GM12873 (cell line): ENCODE data around the gene CROT.

Experiments used
- TF ChIP-seq, protein P1 (sequence below): IDR thresholded peaks from 2 replicates; pipeline ENCODE4 v1.5.1; 2012; ENCODE audit warnings: low read depth, mild to moderate bottlenecking, moderate library complexity, low read length, control low read depth; ENCODE audit not compliant: insufficient read depth; ENCODE audit errors: missing control alignments

Gene CROT

DNA sequence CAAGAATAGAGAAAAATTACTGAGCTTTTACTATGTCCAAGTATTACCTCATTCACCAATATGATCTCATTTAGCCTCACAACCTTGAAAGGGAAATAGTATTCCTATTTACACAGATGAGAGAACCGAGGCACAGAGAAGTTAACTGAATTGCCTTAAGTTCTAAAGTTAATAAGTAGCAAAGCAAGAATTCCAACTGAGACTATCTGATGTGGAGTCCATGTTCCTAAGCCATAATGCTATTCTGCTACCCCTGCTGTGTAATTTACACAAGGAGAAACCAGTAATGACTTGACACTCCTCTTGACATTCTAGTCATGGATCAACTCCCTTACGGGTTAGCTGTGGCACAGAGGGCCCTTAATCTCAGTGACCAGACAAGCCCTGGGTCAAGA lies 69.3 kb downstream of the CROT start:
- TF ChIP-seq, protein P1, sequence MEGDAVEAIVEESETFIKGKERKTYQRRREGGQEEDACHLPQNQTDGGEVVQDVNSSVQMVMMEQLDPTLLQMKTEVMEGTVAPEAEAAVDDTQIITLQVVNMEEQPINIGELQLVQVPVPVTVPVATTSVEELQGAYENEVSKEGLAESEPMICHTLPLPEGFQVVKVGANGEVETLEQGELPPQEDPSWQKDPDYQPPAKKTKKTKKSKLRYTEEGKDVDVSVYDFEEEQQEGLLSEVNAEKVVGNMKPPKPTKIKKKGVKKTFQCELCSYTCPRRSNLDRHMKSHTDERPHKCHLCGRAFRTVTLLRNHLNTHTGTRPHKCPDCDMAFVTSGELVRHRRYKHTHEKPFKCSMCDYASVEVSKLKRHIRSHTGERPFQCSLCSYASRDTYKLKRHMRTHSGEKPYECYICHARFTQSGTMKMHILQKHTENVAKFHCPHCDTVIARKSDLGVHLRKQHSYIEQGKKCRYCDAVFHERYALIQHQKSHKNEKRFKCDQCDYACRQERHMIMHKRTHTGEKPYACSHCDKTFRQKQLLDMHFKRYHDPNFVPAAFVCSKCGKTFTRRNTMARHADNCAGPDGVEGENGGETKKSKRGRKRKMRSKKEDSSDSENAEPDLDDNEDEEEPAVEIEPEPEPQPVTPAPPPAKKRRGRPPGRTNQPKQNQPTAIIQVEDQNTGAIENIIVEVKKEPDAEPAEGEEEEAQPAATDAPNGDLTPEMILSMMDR: no peak

DNA sequence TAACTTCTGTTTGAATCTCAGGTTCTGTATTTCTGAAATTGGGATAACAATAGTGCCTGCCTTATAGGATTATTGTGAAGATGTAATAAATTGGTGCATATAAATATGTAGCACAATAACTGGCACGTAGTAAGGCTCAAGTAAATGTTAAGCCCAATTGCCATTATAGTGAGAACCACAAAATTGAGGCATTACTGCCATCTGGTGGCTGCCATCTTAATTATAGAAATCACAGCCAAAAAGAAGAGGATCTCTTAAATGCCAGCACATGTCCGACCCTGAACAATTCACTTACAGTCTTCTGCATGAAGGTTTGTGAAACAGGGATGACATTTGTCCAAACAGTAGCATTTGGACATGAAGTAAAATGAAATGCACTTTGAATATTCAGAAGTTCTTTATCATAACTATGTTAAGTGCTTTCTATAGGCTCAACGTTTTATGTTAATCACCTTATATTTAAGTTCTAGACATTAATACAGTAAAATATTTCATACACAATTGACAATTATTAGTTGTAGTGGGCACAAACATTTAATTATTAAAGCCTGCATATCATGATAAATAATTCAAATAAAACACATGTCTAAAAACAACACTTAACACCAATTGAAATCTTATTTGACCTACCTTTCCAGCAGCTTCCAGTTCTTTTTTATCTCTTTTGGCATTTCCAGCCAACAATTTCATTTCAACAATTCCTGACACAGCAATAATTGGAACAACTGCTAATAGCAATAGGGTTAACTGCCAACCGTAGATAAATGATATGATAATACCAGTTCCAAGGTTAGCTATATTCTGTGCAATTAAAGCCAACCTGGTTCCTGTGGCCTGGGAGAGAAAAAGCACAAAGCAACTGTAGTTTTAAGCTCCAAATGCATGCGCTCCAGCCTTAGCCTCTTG lies 71.5 kb downstream of the CROT start:
- TF ChIP-seq, protein P1: peak; percentile 62

DNA sequence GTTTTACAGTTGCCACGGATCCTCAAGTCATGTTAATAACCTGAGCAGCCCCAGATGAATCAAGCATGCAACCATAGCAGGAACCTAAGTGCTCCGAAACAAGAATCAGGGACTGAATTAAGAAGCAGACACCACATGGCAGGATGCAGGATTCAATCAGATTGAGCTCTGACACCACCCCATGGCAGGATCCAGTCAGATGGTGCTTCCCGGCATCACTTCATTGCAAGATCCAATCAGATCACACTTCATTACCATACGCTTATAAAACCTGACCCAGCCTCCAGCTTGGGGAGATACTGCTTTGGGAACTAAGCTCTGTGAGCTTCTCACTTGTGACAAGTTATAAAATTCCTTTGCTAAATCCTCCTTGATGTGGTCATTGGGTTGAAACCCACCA lies 74.7 kb downstream of the CROT start:
- TF ChIP-seq, protein P1: no peak

DNA sequence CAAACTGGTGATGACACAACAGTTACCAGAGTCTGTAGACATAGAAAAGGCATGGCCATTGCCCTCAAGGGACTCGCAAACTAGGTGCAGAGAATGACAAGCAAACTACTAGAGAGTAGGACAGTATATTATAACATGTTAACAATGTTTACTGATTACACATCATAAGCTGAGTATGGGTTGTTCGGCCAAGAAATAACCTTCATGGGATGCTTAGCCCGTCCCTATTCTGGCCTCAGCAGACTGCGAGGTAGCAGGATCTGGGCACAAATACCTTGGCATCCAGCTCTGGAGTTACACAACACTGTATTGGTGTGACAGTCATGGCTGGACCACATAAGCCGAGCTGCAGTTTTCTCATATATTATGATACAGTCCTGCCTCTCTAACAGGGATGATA lies 78.6 kb downstream of the CROT start:
- TF ChIP-seq, protein P1: no peak

DNA sequence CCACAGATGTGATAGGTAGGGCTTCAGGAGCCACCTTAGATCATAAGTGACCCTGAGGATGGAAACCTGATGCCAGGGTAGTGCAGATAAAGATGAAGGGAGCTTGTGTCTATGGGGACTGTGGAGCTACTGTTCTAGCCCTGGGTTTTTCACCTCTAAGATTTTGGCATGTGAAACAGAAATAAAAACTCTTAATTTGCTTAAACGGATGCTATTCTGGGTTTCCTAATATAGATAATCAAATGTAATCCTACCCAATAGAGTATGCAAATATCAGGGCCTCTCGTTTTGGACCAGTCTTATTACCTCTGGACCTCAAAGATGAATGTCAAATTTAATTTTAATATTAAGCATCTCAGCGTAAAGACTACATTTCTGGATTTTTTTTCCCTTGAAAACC lies 80.7 kb downstream of the CROT start:
- TF ChIP-seq, protein P1: no peak

DNA sequence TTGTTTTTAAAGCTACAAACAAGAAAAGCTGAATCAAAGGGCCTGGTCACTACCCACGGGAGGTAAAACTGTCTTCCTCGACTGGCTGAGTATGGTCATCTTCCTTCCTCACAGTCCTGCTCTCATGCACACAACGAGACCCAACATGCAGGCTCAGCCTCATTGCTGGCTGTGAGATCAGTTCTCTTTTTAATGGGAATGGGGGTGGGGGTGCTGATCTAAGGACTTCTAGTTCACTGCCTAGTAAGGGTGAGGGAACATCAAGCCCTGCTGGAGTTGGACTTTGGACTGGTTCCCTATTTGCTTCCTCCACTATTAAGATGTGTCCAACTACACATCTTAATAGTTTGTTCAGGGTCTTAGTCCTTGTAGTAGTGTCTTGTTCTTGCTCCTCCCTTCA lies 81.8 kb downstream of the CROT start:
- TF ChIP-seq, protein P1: no peak

DNA sequence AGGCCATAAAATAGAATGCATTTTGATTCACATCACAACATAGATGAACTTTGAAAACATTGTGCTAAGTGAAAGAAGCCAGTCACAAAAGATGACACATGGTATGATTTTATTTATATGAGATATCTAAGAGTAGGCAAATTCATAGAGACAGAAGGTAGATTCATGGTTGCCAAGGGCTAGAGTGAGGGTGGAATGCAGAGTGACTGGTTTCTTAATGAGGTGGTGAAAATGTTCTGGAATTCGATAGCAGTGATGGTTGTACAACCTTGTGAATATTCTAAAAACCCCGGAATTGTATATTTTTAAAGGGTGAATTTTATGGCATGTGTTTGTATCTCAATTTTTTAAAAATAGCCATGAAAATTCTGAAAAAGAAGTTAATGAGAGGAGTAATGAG lies 87.1 kb downstream of the CROT start:
- TF ChIP-seq, protein P1: no peak
